Hematopoietic multipotent progenitor cell treated with erythropoietin and hydrocortisone succinate and interleukin-3 and kit ligand, for 15 days (in vitro differentiated cells): ENCODE results near the gene KRT16.
"Not testable (repeated sequence)": the region's sequence is repeated elsewhere in the genome, so short reads cannot be mapped to it uniquely, and the experiment has no call there.

ENCODE experiments used
- DNase-seq: peaks from one replicate; pipeline ENCODE4 v3.0.0-alpha.2; 2015; ENCODE audit warnings: low spot score

KRT16 gene

DNA sequence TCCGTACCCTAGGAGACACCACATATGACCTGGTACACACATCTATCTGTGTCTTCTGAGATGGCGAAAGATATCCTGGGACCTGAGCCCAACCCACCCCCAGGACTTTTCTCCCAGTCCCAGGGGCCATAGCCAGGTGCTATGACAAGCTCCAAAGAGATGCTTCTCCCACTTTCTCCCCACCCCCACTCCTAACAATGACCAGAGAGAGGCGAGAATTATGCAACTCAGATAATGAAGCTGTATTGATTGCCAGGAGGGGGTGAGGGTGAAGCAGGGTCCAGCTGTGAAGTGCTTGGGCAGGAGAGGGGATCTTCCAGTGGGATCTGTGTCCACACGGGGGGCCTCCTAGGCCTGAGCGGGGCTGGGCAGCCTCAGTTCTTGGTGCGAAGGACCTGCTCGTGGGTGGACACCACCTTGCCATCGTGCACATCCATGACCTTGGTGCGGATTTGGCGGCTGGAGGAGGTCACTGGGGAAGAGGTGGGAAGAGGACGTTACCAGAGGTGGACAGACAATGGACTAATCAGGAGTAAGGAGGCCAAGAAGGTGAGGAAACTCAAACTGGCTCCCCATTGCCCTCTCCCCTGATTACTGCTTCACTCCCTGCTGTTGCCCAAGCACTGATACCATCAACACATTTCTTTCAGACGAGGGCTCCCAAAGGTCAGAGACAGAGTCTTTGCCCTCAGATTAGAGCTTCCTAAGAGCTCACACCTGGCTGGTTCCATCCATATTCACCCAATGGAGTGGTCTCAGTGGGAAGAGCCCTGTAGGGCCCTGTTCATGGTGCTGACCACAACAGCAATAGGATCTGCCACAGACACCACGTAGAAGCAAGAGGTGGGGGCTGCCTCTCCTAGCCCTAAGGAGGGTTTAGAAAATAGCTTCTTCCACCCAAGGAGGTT is 30.3 kb downstream of the KRT16 start:
- DNase-seq: not testable (repeated sequence)

DNA sequence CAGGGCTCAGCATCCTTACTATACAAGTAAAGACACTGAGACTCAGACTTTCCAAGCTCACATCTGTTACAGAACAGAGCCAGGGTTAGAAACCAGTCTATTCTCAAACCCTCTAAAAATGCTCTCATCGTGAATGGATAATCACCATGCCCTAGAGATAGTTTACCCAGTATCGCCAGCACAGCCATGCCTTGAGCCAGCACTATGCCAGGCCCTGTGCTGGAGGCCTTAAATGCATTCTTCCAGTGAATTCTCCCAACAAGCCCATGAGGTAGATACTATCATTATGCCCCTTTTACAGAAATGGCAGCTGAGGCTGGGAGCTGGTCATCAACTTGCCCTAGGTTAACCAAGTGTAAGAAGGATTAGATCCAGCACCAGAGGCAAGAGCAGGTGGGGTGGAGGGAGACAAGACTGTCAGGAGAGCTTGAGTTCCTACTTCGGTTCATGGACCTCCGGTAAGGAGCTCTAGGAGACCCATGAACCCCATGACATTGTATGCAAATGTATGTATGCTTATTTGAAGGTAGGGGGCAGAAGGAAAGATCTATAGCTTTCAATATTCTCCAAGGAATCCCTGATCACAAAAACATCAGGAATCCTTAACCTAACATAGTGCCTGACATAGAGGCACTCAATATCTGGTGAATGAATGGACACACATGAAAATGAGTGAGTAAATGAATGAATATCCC is 31.1 kb downstream of the KRT16 start:
- DNase-seq: no peak

DNA sequence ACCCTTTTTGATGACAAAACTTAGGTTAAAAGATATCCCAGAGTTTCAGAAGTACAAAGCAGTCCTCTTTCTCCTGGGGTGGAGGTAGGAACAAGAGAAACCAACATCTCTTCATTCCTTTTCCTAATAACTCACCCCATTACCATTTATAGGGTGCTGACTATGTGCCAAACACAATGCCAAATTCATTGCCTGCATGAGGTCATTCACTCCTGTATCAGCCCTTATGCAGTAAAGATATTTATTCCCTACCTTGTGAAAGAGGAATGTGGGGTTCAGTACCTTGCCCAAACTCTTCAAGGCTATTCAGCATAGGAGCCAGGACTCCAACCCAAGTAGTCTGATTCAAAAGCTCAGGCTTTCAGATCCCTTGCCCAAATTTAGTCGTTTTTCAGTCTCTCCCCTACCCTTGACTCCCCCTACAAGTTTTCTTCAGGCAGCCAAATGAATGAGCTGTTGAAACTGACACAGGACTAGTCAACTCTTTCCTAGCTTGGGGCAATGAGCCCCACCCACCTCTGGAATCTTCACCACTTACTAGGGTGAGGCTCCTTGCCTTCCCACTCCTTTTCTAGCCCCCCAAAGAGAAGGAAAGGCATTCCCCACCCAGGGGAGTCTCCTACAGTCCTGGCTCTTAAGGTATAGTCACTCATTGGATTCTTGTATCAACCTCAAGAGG is 31.7 kb downstream of the KRT16 start:
- no peak for DNase-seq

DNA sequence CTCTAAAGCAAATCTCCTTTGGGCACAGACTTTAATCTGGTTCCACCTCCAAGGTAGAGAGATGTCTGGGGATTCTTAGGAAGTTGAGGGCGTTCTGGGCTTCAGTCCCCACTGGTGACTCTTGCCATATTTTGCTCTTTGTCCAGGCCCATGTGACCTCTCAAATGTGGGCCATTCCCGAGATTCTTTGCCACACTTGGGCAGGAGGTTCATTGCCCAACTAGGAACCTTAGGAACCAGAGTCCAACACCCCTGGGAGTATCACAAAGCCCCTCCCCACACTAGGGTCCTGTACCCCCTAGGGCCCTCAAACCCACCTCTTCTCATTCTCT is 32.4 kb downstream of the KRT16 start:
- DNase-seq: no peak

DNA sequence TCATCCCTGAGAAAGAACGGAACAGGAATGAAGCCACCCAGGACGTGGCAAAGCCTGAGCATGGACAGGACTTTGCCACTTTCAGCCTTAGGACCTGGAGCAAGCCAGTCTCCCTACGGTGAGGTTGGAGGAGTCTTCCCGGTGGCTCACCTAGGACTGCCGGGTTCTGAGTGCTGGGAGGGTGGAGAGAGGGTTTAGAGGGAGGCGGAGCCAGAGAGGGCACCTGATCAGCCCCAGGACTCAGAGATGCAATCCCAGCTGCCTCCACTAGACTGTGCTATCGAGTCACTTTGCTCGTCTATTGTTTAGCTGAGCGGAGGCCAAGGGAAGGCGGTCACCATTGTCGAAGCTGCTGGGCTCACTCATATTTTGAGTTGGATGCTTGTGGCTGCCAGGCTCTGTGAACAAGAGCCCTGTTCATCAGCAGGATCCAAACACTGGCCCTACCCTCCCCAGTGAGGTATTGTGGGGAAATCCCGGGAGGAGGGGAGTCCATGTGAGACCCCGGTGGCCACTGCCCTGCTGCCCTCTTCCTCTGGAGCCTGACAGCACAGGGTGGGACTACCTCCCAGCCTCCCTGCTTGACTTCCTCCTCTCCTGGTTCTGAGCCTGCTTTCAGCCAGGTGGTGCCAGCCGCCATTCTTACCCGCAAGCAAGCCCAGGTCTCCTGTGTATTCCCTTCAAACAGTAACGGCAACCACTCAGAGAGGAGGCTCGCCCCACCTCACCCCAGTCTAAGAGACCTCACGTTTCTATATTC is 32.9 kb downstream of the KRT16 start:
- peak; percentile 69 for DNase-seq

DNA sequence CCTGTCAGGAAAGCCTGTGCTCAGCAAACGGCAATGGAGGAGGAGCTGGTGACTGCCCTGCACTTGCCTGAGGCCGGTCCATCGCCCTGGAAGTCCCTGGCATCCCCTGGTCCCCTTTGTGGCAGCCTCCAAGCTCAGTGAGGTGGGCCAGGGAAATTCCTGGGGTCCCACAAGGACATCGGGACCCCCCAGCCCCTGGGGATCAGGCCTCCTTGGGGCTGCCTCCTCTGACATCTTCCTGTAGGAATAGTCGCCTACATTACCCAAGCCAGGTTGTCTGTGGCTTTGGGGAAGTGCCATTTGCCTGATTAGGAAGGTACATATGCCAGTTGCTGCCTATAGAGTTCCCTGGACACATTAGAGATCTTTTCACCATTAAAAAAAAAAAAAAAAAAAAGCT is 33.6 kb downstream of the KRT16 start:
- DNase-seq: no peak

DNA sequence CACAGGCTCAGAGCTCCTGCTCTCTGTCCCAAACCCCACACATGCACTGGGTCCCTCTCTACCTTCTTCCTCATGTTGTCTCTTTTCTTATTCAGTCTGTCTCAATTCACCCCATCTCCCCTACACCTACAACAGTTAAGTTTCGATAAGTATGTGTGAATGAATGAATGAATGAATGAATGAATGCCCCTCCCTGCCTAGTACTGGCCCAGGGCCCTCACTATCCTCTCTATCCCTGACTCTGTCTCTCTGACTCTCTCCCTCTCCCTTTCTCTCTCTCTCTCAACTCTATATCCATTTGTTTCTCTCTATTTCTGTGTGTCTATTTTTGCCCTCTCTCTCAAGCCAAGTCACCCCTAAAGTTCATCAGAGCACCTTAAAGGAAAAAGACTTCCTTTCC is 34.0 kb downstream of the KRT16 start:
- DNase-seq: no peak

DNA sequence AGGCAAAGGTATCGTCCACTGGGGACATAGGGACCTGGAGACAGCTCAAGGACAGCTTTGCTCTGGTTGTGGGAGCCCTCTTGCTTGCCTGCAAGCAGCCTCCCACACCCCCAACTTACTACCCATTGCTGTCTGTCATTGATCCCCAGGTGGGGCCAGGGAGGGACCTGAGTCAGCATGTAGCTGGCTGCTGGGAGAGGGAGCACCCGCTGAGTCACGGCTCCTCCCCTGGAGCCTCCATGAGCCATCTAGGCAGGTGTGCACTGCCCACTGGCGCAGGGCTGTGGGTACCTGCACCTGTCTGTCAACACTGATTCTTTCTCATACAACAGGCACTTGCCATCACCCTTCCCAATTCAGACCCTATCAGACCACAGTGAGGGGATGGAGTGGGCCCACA is 35.8 kb downstream of the KRT16 start:
- not testable (repeated sequence) for DNase-seq

DNA sequence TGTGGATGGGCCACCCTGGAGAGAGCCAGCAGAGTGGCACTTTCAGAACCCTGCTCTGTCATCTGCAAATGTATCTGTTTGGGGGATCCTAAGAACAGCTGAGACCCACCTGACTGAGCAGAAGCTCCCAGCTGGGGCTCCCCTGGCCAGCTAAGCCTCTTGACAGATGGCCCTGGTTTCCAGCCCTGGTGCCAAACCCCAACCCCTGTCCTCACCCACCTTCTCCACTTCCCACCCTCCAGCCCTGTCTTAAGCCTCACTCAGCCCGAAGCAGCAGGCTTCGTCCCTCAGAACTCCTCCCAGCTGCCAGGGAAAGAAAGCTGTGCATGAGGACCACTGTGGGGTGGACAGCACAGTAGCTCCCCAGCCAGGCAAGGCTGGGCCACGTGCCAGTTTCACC is 37.2 kb downstream of the KRT16 start:
- no peak for DNase-seq

DNA sequence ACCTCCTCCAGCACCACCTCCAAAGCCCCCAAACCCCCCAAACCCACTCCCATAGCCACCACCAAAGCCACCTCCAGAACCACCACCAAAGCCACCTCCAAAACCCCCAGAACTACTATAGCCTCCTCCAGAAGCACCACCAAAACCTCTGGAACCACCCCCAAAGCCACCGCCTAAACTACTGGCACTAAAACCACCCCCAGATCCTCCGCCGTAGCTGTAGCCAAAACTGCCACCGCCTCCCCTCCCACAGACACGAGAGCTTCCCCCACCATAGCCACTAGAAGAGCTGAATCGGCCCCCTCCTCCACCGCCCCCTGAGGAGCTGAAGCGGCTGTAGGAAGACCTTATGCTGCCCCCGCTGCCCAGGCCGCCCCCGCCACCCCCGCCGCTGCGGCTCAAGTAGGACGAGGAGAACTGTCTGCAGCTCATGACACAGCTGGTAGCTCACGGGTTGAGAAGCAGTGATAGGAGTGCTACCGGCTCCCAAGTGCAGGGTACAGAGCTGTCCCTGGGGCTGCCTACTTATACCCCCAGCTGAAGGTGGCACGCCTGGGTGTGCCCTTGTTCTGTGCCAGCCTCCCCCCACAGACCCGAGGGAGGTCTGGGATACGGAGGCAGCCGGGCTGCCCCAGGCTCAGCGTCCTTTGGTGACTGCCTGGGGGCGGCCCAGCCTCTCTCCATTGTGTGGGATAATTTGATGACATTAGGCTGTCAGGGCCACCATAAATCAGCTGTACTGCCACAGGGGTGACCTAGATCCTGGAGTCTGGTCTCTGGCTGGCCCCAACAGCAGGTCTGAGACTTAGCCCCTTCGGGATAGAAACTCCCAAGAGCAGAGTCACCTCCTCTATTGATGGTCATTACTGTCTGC is 40.8 kb downstream of the KRT16 start, which contains the start of gene KRT9:
KRT9 (minus strand) TSS at position 499 of the 874 bp plus-strand sequence; CDS start at position 432, 67 bp downstream.
- DNase-seq: no peak

DNA sequence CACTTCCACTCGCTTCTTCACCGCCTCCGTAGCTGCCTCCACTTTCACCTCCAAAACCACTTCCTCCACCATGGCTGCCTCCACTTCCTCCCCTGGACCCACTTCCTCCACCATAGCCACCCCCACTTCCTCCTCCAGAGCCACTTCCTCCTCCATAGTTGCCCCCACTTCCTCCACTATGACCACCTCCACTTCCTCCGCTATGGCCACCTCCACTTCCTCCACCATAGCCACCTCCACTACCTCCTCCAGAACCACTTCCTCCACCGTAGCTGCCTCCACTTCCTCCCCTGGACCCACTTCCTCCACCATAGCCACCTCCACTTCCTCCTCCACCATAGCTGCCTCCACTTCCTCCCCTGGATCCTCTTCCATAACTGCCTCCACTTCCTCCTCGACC is 45.2 kb downstream of the KRT16 start:
- DNase-seq: no peak

DNA sequence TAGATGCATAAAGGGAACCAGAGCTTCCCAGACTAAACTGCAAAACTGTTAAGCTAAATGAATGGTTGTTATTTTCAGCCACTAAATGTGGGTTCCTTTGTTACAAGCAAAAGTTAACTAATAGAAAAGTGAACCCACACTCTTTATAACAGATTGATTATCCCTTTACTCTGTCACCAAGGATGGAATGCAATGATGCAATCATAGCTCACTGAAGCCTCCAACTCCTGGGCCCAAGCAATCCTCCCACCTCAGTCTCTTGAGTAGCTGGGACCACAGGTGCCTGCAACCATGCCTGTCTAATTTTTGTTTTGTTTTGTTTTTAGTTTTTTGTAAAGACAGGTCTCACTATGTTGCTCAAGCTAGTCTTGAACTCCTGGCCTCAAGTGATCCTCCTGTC is 47.2 kb downstream of the KRT16 start:
- DNase-seq: no peak

DNA sequence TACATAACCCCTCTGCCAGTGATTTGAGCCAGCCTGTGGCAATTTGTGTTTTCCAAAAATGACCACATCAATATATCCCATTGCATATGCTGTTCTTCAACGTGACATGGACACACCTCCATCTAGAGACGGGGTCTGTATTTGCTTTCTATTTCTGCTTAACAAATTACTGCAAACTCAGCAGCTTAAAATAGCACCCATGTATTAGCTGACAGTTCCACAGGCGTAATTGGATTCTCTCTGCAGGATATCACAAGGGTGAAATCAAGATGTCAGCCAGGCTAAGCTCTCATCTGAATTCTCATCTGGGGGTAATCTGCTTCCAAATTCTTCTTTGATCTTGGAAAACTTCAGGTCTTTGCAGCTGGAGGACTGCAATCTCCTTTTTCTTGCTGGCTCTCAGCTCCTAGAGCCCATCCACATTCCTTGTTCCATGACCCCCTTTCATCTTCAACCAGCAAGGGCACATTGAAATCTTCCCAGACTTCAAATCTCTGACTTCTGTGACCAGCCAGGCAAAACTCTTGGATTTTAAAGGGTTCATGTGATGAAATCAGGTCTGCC is 48.9 kb downstream of the KRT16 start:
- DNase-seq: no peak

DNA sequence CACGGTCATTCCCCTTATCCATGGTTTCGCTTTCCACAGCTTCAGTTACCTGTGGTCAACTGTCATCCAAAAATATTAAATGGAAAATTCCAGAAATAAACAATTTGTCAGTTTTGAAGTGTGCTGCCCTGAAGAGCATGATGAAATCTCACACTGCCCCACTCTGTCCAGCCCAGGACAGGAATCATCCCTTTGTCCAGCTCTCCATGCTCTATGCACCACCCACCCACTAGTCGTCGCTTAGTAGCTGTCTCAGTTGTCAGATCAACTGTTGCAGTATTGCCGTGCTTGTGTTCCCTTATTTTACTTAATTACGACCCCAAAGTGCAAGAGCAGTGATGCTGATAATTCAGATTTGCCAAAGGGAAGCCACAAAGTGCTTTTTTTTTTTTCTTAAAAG is 51.0 kb downstream of the KRT16 start:
- no peak for DNase-seq
